SU-DHL-6 (cell line): ENCODE measurements around the gene MGAT1.

ENCODE experiments used
- H2AFZ ChIP-seq: fragments of 200-600 bp; sonication (generic); 2 replicates; pipeline ENCODE4 v1.6.1; 2014; ENCODE audit warnings: low read depth, mild to moderate bottlenecking, moderate library complexity, mixed read lengths, antibody characterized with exemption, low read length; ENCODE audit not compliant: severe bottlenecking
- H3F3A ChIP-seq: fragments of 200-600 bp; shearing (Covaris generic); 2 replicates; pipeline ENCODE4 v1.6.0; 2016; ENCODE audit warnings: antibody characterized with exemption, mild to moderate bottlenecking; ENCODE audit not compliant: insufficient read depth
- H3K27ac ChIP-seq: fragments of 200-600 bp; sonication (generic); 2 replicates; pipeline ENCODE4 v1.5.1; 2016; ENCODE audit warnings: low read depth, mild to moderate bottlenecking, low read length, moderate library complexity, mixed read lengths
- H3K27me3 ChIP-seq: fragments of 200-600 bp; sonication (generic), shearing (Covaris generic); 2 replicates; pipeline ENCODE4 v1.6.0; 2014; ENCODE audit warnings: mild to moderate bottlenecking, low read length
- H3K36me3 ChIP-seq: fragments of 200-600 bp; sonication (generic); 2 replicates; pipeline ENCODE4 v1.6.1; 2014; ENCODE audit warnings: mild to moderate bottlenecking, low read length, mixed read lengths
- H3K4me2 ChIP-seq: fragments of 300-600, 200-600 bp; shearing (Covaris generic), sonication (generic); 2 replicates; pipeline ENCODE4 v1.6.0; 2014; ENCODE audit warnings: low read length, low read depth, mild to moderate bottlenecking; ENCODE audit not compliant: poor library complexity, severe bottlenecking
- H3K4me3 ChIP-seq: fragments of 200-600 bp; sonication (generic); 2 replicates; pipeline ENCODE4 v1.5.1; 2014; ENCODE audit warnings: antibody characterized with exemption, low read length, mild to moderate bottlenecking, mixed read lengths; ENCODE audit not compliant: insufficient read depth, poor library complexity, severe bottlenecking
- H3K79me2 ChIP-seq: fragments of 200-600 bp; sonication (generic); 2 replicates; pipeline ENCODE4 v1.6.1; 2014; ENCODE audit warnings: mild to moderate bottlenecking, low read length, moderate library complexity; ENCODE audit not compliant: insufficient read depth
- H3K9ac ChIP-seq: fragments of 200-600 bp; sonication (generic); 2 replicates; pipeline ENCODE4 v1.7.0; 2014; ENCODE audit warnings: mild to moderate bottlenecking, low read length
- H3K9me2 ChIP-seq: fragments of 200-600 bp; sonication (generic); replicated peaks from 2 replicates; pipeline ENCODE4 v1.6.1; 2014; ENCODE audit warnings: low read length; ENCODE audit not compliant: insufficient read depth
- H3K9me3 ChIP-seq: fragments of 200-600 bp; sonication (generic); 2 replicates; pipeline ENCODE4 v1.6.1; 2014; ENCODE audit warnings: low read length, mixed read lengths; ENCODE audit not compliant: insufficient read depth
- H4K20me1 ChIP-seq: fragments of 200-600 bp; sonication (generic); 2 replicates; pipeline ENCODE4 v1.6.1; 2014; ENCODE audit warnings: low read depth, mild to moderate bottlenecking, antibody characterized with exemption, low read length, moderate library complexity, mixed read lengths
- EZH2phosphoT487 ChIP-seq: fragments of 200-600 bp; sonication (generic), shearing (Covaris generic); conservative IDR thresholded peaks from 2 replicates; pipeline ENCODE4 v1.6.1; 2018; ENCODE audit warnings: mild to moderate bottlenecking, antibody characterized with exemption, low read length, moderate library complexity, mixed read lengths
- TF ChIP-seq, protein P1 (sequence below): fragments of 200-600 bp; sonication (generic); IDR thresholded peaks from one replicate; pipeline ENCODE4 v1.5.1; 2017; ENCODE audit warnings: antibody characterized with exemption, mild to moderate bottlenecking, low read length, moderate library complexity; ENCODE audit not compliant: insufficient read depth, poor library complexity, severe bottlenecking

MGAT1 gene

DNA sequence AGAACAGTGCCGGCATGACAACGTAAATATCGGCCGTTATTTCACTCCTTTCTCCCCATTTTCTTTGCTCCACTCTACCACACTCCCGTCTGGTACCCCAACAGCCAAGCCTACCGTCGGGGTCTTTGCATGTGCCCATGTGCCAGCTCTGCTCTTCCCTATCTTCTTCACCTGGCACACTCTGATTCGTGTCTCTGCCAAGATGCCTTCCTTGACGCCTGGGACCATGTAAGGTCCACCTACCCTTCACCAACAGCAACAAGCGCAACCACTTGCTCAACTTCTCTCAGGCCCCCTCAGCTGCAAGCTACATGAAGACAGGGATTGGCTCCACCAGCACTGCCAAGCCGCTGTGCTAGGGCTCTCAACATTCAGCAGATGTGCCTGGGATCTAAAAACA is 4.4 kb downstream of the MGAT1 start:
- Histone ChIP-seq H3K4me3 (no peak overlapping the region), H3K9ac (no peak overlapping the region), H3K27me3 (no peaks in the 10 kb centered on the region), H3K27ac (no peak overlapping the region), H3K4me2 (no peak overlapping the region), H3K9me3 (no peaks in the 10 kb centered on the region), H3K79me2 (peaks cover 85% of the 10 kb centered on the region), H2AFZ (no peak overlapping the region), H4K20me1 (peaks cover 25% of the 10 kb centered on the region), H3K9me2 (no peaks in the 10 kb centered on the region), H3F3A (peaks cover 2% of the 10 kb centered on the region), H3K36me3 (0 out of 2 replicates have a peak, but pooled peaks cover 2% of the 10 kb centered on the region)
- TF ChIP-seq, protein P1, sequence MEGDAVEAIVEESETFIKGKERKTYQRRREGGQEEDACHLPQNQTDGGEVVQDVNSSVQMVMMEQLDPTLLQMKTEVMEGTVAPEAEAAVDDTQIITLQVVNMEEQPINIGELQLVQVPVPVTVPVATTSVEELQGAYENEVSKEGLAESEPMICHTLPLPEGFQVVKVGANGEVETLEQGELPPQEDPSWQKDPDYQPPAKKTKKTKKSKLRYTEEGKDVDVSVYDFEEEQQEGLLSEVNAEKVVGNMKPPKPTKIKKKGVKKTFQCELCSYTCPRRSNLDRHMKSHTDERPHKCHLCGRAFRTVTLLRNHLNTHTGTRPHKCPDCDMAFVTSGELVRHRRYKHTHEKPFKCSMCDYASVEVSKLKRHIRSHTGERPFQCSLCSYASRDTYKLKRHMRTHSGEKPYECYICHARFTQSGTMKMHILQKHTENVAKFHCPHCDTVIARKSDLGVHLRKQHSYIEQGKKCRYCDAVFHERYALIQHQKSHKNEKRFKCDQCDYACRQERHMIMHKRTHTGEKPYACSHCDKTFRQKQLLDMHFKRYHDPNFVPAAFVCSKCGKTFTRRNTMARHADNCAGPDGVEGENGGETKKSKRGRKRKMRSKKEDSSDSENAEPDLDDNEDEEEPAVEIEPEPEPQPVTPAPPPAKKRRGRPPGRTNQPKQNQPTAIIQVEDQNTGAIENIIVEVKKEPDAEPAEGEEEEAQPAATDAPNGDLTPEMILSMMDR = no peak
- no peak for TF ChIP-seq EZH2phosphoT487

- Histone ChIP-seq H3K9me2 (no peaks in the 10 kb centered on the region), H2AFZ (no peak overlapping the region), H3K27me3 (no peaks in the 10 kb centered on the region), H3K27ac (no peak overlapping the region), H3K4me3 (no peak overlapping the region), H3K9ac (no peak overlapping the region), H3K36me3 (0 out of 2 replicates have a peak, but pooled peaks cover 2% of the 10 kb centered on the region), H4K20me1 (peaks cover 25% of the 10 kb centered on the region), H3F3A (no peaks in the 10 kb centered on the region; the same call in 1 of the 2 replicates), H3K79me2 (peaks cover 86% of the 10 kb centered on the region), H3K4me2 (no peak overlapping the region), H3K9me3 (no peaks in the 10 kb centered on the region)
- TF ChIP-seq, protein P1 = no peak
- no peak for TF ChIP-seq EZH2phosphoT487
Observed at GRCh38 chr5:180797256-180798192, 5.1 kb downstream of the MGAT1 start.

DNA sequence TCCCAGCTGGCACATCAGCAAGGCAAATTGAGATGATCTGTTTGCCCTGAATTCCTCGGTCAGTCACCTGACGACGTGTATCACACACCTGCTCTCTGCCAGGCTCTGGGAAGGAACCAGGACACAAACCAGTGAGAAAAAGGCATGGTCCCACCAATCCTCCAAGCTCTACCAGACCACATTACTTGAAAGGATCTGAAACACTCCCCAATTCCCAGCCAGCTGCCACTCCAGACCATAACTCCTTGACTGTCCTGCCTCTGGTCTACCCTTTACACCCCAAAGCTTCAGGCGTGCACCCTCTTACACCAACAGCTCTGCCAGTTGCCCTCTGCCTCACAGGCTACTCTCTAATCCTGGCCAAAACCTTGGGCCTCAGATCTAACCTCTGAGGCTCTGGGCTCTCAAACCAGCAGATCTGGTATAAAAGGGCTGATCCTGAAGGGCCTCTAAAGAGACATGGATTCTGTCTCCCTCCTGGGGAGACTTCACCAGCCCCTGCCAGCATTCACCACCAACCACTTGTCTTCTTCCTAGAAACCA is 6.8 kb downstream of the MGAT1 start:
- no peak overlapping the region for H3K4me2 ChIP-seq
- 0 out of 2 replicates have a peak, but pooled peaks cover 2% of the 10 kb centered on the region for H3K36me3 ChIP-seq
- no peak overlapping the region for H3K9ac ChIP-seq

More for the DNA sequence above, 6.8 kb downstream of the MGAT1 start:
- Histone ChIP-seq H3K9me2 (no peaks in the 10 kb centered on the region), H3K27me3 (no peaks in the 10 kb centered on the region), H3F3A (no peaks in the 10 kb centered on the region; the same call in 1 of the 2 replicates), H2AFZ (no peak overlapping the region), H3K9me3 (no peaks in the 10 kb centered on the region), H3K27ac (no peak overlapping the region), H3K4me3 (no peak overlapping the region), H3K79me2 (peaks cover 72% of the 10 kb centered on the region), H4K20me1 (peaks cover 17% of the 10 kb centered on the region)
- TF ChIP-seq, protein P1 = no peak
- TF ChIP-seq EZH2phosphoT487 = no peak
